GM21515 (cell line): ENCODE data around the gene ADISSP.

Experiments used
- ATAC-seq: cut with Tn5 transposase; IDR thresholded peaks from one replicate; pipeline ENCODE4 v1.9.1; 2021; ENCODE audit not compliant: unreplicated experiment

The ADISSP gene

DNA sequence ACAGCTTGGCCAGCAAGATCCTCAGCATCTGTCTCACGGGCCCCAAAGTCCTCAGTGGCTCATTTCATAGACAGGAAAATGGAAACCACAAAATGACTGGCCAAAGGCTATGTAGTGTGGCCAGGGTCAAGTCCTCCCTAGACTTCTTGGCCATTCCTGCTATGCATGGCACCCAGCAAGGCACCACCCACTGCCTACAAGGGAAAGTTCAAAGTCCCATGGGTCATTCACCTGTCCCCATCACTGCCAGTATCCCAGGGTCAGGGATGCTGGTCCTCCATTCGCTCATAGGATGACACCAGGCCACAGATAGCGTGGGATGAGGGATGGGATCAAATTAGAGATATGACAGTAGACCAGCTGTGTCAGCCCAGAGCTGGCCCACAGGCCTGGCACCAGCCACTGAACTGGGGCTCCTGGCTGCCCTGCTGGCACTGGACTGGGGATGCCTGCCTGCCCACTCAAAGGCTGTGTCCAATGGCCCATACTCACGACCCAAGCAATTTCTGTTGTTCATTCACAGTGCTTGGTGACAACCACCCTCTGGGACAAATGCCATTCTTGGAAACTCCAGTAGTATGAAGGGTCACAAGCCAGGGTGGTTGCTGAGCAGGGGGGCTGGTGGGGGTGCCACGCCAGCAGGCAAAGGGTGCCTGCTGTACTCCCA is 11.6 kb downstream of the ADISSP start:
- ATAC-seq = no peak

DNA sequence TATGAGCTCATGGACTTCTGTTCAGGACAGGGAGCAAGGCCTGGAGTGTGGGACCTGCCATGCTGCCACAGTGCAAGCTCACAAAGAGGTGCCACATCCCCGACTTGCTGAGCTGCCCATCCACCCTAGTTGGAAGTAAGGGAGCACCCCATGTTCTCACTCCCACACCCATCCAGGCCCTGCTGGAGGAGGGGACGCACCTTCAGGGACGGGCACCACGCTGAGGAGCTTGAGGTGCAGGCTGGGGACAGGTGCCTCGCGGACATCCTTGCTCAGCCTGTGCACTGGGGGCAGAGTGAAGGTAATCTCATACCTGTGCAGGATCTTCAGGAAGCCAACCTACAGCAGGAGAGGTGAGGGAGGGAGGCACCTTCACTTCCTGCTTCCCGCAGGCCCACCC is 12.3 kb downstream of the ADISSP start:
- no peak for ATAC-seq

DNA sequence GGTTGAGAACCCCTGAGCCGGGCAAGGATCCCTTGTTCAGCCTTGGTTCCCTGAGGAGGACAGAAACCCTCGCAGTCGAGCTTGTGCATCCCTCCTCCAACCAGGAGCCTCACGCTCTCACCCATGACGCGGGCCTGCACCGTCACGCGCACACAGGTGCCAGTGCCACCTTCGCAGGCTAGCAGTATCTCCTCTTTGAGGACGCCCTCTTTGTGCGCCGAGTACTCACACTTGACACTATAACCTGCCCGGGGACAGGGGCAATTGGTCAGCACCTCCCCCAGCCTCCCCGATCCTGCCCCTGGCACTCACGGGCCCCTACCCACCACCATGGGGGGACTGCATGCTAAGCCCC is 13.3 kb downstream of the ADISSP start:
- no peak for ATAC-seq

DNA sequence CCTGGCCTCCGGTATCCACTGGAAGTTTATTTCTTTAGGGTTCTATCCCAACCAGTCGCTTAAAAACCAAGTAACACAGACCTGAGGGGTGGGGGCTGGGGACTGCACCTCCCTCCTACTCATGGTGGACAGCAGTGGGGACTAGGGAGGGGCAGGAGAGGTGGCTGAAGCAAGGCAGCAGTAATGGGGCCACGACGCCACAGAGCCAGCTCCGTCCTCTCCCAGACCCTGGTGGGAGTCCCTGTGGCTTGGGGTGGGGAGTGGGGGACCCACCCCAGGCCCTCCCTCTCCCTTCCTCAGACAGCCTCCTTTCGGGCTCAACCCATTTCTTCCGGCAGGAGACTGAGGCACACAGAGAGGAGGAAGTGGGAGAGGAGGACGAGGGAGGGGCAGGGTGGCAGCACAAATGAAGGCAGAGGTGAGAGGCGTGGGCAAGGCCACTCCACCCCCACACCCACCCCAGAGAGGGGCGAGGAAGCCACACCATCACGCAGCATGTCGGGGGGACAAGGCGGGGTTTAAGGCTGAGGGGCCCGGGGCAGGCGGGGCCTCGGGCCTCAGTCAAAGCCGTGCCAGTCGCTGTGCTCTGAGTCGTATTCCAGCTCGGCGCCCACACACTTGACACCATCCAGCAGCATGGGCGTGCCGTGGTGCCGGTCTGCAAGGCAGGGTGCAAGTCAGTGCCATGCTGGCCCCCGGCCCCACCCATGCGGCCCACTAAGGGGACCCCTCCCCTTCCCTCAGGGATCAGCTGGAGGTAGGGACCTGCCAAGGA is 13.9 kb downstream of the ADISSP start:
- ATAC-seq = no peak

DNA sequence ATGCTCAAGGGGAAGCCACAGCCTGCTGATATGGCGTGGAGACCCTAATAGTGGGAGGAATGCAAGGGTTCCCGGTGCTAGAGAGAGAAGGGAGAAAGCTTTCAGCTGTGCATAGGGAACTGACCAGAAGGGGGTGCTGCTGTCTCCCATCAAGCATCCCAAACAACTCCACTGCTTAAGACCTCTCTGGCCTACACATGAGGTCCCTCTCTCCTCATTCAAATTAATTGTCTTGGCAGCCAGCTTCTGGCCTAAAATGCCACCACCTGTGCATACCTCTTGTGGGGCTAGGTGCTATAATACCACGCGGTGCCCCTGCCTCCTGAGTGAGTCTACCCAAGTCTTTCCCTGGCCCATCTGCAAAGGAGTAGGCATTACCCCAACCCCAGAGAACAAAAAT is 14.5 kb downstream of the ADISSP start:
- ATAC-seq = no peak

DNA sequence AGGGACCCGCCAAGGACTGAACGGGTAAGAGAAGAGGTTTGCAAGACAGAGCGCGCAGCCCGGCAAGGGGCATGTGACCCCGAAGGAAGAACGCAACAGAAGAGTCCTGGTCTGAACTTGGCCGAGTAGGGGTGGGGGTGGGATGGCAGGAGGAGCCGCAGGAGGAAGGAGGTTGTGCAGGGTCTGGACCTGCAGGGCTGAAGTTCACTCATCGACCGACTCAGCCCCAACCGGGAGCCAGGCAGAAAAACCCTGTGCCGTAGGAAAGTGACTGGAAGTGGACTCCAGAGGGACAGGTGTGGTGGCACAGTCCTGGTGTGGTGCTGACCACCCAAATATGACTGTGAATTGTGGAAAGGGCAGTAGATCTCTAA is 15.2 kb downstream of the ADISSP start:
- ATAC-seq = no peak

DNA sequence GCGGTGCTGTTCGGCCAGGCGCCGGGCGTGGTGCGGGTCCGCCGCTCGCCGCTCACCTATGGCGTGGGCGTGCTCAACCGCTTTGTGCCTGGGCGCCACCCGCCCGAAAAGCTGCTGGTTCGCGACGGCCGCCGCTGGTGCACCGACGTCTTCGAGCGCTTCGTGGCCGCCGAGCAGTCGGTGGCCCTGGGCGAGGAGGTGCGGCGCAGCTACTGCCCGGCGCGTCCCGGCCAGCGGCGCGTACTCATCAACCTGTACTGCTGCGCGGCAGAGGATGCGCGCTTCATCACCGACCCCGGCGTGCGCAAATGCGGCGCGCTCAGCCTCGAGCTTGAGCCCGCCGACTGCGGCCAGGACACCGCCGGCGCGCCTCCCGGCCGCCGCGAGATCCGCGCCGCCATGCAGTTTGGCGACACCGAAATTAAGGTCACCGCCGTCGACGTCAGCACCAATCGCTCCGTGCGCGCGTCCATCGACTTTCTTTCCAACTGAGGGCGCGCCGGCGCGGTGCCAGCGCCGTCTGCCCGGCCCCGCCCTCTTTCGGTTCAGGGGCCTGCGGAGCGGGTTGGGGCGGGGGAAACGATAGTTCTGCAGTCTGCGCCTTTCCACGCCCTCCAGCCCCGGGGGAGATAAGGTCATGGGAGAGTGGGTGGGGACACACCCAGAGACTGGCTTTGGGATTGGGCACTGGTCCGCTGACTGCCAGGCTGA is 15.7 kb downstream of the ADISSP start:
- no peak for ATAC-seq

DNA sequence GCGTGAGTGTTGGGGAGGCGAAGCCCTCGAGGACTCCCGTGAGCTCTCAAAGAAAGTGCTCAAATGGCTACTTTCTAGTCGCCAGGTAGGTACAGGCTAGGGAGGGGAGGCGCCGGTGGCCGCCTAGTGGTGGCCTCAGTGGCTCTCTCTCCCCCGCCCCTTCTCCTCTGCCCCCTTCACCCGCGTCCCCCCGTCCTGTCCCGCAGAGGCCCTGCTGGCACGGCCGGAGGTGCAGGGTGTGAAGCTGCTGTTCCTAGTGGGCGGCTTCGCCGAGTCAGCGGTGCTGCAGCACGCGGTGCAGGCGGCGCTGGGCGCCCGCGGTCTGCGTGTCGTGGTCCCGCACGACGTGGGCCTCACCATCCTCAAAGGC is 16.3 kb downstream of the ADISSP start:
- no peak for ATAC-seq

DNA sequence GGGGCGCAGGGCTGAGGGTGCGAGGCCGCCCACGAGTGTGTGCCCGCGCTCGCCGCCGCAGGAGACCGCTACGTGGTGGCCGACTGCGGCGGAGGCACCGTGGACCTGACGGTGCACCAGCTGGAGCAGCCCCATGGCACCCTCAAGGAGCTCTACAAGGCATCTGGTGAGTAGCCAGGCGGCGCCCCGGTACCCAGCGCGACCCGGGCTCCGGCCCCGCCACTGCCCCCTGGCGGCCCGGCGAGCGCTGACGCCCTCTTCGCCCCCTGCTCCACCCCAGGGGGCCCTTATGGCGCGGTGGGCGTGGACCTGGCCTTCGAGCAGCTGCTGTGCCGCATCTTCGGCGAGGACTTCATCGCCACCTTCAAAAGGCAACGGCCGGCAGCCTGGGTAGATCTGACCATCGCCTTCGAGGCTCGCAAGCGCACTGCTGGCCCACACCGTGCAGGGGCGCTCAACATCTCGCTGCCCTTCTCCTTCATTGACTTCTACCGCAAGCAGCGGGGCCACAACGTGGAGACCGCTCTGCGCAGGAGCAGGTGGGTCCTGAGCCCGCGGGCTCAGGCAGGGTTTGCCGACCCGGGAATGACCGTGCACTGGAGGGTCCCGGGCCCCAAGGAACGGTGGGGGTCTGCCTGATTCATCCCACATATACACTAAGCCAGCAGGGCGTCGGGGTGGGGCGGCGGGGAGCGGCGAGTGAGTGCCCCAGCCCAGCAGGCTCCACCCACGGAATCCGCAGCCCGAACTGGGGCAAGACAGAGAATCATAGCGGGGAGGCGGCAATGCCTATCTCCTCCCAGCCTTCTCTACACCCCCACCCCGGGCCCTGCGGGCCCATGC is 17.6 kb downstream of the ADISSP start:
- no peak for ATAC-seq

DNA sequence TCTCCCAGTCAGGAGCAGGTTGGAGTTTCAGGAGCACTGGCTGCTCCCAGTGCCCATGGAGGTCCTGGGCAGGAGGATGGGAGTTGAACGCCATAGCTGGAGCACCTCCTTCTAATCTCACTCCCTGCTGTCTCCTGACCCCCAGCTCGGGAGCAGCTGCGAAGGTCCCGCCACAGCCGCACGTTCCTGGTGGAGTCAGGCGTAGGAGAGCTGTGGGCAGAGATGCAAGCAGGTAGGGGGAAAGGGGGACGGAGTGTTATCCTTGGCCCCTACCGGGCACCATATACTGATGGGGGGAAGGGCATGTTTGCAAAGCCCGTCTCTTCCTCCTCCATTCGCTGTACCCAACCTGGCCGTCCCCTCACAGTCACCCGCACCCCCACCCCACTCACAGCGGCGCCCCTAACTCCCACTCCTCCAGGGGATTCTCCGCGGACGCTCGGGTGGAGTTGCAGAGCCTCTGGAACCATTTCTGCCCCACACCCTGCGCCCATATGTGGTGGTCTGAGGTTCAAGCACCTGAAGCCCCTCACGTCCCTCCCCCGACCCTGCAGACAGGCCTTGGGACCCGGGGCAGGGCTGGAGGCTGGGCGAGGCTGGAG is 18.4 kb downstream of the ADISSP start:
- no peak for ATAC-seq

DNA sequence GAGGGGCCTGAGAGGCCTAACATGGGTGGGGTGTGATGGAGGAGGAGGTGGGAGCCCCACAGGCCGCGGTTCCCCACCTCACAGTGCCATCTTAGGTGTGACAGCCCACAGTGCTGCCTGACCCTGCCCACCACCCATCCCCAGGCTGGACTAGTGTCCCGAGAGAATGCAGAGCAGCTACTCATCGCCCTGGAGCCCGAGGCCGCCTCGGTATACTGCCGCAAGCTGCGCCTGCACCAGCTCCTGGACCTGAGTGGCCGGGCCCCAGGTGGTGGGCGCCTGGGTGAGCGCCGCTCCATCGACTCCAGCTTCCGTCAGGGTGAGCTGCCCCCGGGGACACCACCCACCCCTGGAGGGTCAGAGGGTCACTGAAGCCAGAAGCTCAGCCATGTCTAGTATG is 19.5 kb downstream of the ADISSP start:
- ATAC-seq = no peak

DNA sequence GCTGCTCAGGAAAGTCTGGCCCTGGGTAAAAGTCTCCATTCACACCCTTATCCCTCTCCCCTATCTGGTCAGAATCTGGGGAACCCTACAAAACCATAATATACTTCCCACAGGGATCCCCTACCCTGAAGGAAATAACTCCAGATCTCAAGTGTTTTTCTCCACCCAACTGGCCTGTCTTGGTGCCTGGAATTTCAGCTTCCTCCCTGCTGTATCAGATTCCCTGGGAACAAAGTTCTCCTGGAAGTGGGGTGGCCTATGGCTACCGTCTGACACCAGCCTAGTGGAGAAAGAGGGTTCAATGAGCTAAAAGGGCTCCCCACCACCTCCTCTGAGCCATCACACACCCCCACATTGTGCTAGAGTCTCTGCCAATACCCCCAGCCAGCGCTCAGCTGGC is 20.1 kb downstream of the ADISSP start:
- no peak for ATAC-seq

DNA sequence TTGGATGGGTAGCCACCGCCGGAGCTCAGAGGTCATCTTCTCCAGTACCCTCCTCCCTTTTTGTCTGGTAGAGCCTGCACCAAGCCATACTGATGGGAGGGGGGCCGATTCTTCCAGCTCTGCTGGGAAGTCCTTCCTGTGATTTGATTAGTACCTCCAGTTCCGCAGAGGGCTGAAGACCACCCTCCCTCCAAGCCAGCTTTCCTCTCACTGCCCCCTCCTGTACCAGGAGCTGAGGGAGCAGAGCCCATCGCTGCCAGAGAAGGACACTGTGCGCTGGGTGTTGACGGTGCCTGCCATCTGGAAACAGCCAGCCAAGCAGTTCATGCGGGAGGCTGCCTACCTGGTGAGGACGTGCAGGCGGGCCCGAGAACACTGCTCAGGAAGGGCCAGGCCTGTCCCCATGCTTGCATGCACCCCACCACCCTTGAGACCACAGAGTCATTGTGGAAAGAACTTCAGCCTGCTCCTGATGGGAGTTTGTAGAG is 21.8 kb downstream of the ADISSP start:
- ATAC-seq = no peak

DNA sequence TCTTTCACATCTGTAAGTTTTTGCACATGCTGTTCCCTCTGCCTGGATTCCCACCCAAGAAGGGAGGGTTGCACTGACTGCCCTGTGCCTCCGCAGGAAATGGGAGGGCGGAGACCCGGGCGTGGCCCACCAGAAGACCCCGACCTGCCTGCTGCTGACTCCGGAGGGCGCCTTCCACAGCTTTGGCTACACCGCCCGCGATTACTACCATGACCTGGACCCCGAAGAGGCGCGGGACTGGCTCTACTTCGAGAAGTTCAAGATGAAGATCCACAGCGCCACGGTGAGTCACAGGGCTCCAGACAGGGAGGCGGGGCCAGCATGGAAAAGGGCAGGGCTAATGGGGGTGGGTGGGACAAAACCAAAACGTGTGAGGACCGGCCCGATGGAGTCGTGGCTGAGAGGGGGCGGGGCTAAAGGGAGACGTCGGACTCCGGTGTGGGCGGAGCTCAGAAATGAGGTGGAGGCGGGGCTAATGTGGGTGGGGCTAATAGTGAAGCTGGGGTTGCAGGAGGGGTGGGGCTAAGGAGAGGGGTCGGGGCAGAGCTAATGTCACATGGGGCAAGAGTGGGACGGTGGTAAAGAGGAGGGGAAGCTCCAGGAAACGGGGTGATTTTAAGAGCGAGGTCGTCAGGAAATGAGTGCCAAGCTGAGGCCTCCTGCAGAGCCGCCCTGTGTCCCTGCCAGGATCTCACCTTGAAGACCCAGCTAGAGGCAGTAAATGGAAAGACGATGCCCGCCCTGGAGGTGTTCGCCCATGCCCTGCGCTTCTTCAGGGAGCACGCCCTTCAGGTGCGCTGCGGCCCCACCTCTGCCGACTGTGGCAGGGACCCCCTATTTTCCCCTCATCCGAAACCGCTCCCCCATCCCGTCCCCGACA is 22.5 kb downstream of the ADISSP start:
- no peak for ATAC-seq

DNA sequence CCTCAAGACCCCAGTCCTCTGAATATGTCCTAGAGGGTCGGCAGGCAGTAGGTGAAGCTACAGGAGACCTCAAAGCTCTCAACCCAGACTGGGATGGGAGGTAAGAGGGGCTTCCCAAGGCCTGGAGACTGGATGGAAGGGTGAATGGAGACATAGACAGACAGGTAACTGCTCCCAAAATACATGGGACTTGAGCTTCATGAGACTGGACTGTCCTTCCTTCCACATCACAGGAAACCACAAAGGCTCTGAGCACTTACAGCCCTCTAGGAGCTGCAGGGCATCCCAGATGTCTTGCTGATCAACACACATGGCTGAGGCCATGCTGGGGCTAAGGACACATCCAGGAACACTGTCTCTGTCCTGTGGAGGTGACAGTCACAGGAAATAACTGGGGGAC is 23.5 kb downstream of the ADISSP start:
- ATAC-seq = no peak

DNA sequence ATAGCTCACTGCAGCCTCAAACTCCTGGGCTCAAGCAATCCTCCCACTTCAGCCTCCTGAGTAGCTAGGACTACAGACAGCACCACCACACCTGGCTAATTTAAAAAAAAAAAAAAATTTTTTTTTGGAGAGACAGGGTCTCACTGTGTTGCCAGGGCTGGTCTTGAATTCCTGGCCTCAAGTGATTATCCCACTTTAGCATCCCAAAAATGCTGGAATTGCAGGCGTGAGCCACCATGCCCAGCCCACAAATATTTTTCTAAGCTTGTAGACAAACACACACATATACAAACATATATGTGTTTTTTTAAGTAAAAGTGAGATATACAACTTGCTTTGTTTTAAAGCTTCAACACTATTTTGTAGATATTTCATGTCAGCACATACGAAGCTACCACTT is 24.3 kb downstream of the ADISSP start:
- no peak for ATAC-seq

DNA sequence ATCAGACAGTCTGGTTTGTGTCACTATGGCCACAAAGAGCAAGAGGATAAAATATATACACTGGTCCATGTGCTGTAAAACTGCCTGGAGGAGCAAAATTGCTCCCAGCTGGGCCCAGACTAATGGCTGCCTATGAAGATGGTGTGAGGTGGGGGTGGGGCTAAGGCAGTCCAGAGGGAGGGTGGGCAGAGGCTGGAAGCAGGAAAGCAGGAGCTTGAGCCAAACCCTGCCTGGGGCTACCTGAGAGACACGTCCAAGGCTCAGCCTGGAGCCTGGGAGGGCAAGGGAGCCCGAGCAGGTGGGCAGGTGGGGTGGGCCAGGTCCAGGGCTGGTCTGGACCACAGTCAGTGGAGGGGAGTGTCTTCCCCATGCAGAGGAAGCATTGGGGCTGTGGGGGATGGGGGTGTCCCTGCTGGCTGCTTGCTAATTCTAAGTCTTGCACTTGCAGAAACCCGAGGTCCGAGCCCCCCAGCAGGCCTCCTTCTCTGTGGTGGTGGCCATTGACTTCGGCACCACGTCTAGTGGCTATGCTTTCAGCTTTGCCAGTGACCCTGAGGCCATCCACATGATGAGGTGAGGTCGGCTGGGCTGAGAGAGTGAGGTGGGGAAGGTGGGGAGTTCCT is 25.6 kb downstream of the ADISSP start:
- no peak for ATAC-seq

DNA sequence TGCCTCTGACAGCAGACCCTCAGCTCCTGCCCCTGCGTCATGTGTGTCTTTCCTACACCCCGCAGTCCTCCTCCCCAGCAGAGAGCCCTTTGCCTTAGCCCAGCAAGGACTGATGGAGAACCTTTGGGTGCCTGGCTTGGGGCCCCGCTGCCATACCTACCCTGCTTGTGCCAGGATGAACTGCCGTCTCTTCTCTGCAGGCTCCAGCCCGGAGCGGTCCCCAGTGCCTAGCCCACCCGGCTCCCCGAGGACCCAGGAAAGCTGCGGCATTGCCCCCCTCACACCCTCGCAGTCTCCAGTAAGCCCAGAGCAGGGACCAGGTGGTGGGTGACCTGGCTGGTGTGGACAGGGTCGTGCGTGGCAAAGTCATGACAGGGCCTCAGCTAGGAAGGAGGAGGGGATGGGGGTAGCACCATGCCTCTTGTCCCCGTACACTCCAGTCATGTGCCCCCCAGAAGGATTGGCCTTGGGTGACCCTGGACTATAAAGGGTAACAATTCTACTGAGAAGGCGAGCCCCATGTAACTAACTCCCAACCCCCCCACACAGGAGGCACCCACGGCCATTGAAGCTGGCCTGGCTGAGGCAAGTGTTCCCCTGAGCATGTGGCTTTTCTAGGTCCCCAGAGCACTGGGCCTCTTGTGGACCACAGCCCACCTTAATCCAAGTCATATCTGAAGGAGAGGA is 26.8 kb downstream of the ADISSP start:
- no peak for ATAC-seq

DNA sequence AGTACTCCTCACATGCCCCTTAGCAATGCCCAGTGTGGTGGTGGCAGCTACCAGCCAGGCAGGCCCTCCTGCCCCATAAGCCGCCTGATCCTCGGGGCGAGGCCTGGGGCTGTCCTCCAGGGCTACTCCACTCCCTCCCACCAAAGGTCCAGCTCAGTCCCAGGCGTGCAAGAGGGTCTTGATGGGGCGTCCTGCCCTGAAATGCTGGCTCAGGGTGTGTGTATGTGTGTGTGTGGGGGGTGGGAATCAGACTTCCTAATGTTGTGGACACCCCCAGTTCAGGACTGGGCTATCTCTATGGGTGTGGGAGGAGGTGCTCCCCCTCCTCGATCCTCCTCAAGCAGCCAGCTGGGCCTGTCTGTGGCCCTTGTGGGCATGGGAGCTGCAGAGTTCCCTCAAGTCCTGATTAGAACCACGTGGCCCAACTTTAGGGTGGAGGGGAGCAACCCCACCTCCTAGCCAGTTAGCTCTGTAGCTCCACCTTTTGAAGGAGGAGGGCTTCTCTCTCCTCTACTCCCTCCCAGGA is 27.6 kb downstream of the ADISSP start:
- no peak for ATAC-seq
